Hematopoietic multipotent progenitor cell treated with erythropoietin and hydrocortisone succinate and interleukin-3 and kit ligand, for 4 days (in vitro differentiated cells): Measurements from ENCODE around the gene UQCRHL.
"Not testable (repeated sequence)": the region's sequence is repeated elsewhere in the genome, so short reads cannot be mapped to it uniquely, and the experiment has no call there.

Experiments
- DNase-seq: peaks from one replicate; pipeline ENCODE4 v3.0.0-alpha.2; 2015

UQCRHL gene

DNA sequence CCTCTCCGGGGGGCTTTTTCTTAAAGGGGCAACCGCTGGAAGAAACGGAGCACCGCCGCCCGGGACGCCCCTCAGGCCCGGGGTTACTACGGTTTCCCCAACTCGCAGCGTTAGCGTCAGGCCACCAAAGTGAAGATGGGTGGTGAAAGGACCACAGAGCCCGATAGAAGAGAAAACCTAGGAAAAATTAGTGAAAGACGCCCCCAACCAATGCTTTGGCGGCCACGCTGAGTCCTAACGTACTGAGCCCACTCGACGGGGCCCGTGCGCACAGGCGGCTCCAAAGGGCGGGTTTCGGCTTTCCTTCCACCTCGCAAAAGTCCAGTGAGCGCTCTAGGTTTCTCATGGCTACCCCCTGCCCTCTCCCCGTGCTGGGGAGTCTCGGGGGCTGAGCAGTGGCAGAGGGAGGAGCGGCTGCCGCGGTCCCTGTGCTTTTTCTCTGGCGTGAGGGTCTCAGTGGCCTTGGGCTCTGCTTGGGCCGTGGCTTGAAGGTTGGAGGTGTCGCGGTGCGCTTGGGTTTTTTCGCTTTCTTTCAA, 27.8 kb upstream of the UQCRHL start:
- peak; percentile 60 for DNase-seq

DNA sequence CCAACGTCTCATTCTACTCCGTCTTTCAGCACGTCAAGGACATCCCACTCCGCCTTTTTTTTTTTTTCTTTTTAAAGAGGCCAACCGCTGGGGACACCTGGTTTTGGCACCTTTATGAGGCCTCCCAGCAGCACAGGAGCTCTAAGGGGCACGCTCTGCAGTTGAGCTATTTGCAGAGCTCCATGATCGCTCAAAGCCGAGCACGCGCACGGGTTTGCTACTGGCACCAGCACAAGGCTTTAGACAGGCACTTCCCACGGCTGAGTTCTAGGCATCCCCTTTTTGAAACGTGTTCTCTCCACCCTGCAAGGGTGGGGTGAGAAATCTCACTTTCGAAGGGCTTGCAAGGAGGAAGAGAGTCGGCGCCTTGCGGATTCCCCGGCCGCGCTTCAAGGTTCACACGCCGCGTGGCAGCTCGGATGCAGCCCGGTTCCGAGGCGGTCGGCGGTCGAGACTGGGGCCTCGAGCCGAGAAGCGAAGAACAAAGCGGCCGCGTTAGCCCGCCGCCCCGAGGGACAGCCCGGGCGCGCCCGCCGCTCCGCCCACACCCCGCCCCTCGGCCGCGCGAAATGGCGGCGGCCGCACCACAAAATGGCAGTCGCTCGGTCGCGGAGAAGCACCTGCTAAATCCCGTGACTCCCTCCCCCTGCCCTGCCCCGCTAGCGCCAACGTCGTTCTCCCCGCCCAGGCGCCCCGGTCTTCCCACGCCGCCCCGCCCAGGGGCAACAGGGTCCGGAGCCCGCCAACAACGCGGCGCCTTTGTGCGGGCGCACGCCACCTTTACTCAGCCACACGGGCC, 27.2 kb upstream of the UQCRHL start:
- DNase-seq, result peak; percentile 96

DNA sequence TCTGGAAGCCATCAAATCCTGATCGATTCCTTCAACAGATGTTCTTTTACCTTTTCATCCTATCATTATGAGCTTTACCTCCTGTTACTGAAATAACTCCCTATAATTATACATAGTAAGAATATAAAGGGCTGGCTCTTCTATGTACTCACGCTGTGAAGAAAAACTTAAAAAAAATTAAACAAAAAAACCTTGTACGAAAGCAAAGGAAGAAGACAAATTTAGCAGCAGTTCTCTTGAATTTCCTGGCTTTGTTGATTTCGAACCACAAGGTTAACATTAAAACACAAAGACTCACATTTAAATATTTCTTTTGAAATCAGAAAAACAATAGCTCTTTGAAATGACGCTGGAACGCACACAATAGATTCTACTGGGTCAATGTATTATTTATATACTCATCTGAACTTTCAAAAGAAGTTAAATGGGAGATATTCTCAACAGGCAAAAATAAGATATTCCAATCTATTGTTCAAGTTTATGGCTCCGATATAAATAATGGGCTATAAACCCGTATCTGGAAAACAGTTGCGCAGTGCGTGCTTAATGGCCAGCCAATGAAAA, 26.5 kb upstream of the UQCRHL start:
- peak; percentile 10 for DNase-seq

DNA sequence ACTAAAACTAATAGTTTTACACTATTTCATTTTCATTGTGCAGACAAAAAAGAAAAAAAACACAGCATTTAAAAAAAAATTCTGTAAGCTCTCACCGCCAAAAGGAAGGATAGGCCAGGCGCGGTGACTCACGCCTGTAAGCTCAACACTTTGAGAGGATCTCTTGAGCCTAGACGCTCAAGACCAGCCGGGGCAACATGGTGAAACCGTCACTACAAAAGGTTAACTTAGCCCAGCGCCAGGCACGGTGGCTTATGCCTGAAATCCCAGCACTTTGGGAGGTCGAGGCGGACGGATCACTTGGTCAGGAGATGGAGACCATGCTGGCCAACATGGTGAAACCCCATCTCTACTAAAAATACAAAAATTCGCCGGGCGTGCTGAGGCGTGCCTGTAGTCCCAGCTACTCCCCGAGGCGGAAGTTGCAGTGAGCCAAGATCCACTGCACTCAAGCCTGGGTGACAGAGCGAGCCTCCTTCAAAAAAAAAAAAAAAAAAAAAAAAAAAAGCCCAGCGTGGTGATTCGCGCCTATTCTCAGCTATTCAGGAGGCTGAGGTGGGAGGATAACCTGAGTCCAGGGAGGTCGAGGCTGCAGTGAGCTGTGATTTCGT, 25.7 kb upstream of the UQCRHL start:
- DNase-seq, result peak; percentile 45

DNA sequence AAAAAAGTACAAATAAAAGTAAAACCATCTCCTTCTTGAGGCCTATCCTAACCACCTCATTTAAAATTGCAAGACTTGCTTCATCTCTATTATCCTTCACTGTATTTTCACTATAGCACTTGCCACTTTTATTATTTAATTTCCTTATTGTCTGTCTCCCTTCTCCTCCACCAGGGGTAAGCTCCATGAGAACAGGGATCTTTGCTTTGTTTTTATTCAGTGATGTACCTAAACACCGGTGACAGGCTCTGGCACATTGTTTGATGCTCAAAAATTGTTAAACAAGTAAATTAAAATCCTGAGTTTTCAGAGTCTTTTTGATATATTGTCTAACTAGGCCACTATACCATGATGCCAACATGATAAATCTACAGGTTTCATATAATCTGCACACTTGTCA, 22.8 kb upstream of the UQCRHL start:
- DNase-seq, result peak; percentile 27

DNA sequence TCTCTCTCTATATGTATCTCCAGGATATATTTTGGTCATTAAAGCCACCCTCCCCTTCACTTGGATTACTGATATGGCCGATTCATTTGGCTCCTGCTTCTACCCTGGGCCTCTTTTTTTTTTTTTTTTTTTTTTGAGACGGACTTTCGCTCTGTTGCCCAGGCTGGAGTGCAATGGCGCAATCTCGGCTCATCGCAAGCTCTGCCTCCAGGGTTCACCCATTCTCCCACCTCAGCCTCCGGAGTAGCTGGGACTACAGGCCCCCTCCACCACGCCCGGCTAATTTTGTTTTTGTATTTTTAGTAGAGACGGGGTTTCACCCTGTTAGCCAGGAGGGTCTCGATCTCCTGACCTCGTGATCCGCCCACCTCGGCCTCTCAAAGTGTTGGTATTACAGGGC, 21.5 kb upstream of the UQCRHL start:
- DNase-seq, result not testable (repeated sequence)

DNA sequence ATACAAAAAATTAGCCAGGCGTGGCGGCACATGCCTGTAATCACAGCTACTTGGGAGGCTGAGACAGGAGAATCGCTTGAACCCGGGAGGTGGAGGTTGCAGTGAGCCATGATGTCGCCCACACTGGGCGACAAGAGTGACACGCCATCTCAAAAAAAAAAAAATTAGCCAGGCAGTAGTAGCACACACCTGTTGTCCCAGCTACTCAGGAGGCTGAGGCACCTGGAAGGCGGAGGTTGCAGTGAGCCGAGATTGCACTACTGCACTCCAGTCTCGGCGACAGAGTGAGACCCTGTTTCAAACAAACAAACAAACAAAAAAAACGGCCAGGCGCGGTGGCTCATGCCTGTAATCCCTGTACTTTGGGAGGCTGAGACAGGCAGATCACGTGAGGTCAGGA, 20.1 kb upstream of the UQCRHL start:
- not testable (repeated sequence) for DNase-seq

DNA sequence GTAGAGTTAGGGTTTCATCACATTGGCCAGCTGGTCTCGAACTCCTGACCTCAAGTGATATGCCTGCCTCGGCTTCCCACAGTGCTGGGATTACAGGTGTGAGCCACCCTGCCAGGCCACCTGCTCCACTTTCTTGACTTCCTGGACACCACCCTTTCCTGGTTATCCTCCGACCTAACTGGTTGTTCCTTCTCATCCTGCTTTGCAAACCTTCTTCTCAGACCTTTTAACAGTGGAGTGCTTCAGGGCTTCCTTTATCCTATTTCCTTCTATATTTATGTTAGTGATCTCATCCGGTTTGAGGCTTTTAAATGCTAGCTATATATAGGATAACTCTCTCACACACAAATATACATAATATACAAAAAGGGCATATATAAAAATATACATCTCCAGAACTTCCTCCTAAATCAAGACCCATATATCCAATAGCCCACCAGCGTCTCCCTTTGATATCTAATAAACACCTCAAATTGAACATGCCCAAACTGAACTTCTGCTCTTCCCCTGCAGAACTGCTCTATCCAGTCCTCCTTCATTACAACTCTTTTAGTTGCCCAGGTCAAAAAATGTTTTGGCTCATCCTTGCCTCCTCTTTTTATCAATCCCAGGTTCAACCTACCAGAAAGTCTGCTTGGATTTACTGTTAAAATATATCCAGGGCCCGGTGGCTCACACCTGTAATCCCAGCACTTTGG, 19.5 kb upstream of the UQCRHL start:
- DNase-seq, result no peak

DNA sequence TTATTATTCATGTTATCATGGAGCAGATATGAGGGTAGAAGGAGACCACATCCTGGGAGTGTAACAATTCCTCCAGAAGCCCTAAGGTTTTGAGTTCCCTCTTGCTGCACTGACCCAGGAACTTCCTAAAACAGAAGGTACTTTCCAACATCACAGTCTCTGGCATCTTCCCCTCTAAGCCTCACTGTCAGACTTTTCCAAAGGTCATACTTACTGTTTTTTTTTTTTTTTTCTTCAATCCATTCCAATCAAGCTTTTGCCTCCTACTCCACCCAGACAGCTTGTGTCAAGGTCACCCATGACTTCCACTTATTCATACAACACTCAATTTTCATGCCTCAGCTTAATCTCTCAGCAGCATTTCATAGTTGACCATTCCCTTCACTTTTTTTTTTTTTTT, 18.4 kb upstream of the UQCRHL start:
- DNase-seq, result no peak

DNA sequence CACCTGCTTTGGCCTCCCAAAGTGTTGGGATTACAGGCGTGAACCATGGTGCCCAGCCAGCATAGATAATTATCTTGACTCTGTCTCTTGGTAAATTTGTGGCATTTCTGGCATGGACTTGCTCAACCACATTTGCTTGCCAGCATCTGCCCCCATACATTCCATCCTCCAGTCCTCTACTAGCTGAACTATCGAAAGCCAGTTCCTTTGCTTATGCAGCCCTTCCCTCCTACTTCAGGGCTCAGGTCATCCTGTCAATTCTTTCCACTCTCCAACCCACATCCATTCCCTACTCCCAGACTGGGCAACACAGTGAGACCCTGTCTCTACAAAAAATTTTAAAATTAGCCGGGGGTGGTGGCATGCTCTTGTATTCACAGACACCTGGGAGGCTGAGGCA, 13.0 kb upstream of the UQCRHL start:
- DNase-seq, result no peak

DNA sequence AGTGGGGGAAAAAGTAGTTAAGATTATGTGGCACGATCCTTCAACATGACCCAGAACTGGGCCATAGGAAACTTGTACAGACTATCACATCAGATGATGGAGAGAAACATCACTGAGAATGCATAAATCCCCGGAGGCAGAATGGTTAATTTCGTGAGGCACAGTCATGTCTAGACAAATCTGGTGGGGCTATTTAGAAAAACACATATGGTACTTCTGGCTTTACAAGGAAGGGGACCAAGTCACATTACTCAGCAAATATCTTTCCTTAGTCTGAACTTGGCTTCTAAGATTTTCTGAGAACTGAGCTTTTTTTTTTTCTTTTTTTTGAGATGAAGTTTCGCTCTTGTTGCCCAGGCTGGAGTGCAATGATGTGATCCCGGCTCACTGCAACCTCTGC, 9.2 kb upstream of the UQCRHL start:
- no peak for DNase-seq

DNA sequence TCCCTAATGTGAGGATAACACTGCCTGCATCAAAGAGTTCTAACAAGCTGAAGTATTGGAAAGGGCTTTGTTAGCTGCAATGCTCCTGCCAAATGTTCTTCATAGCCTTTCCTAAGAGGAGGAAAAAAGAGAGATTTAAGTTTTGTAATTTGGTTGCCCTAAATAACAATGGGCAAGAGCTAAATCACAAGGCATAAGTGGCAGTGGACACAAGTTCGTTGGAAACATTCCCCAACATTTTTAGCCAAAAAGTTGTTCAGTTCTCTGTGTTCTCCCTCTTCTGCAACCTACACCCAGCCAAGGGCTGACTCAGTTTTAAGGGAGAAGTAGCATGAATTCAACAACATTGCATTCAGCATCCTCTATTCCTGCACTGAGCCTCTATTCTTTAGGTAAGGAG, 2.6 kb upstream of the UQCRHL start:
- DNase-seq, result no peak

DNA sequence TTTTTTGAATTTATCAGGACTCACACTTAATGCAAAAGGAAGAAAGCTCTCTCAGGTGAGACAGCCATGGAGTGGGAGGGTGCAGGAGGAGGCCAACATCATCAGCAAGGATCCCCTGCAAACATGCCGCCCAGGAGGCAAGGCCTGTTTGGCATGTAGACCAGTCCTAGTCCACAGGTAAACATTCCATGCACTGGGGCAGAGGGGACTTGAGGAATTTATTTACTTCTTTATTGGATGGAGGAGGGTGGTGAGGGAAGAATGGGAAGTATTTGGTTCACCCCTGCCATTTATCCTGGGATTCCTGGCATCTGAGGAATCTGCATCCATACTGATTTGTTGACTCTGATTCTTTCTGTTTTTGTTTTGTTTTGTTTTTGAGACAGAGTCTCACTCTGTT, 1.5 kb upstream of the UQCRHL start:
- DNase-seq, result no peak

DNA sequence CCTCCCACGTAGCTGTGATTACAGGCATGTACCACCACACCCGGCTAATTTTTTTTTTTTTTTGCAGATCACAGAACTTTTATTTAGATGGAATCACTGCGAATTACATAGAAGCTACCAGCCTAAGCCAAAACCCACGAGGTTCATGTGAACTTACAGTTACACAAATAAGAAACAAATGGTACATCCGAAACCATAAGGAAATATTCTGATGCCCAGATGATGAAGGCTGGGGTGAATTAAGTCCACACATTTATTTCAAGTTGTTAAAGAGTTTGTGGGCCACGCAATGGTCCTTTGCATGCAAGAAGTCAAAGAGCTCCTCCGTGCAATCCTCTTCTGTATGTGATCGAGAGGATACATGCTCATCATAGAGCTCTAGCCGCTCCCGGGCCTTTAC, 328 bp downstream of the UQCRHL start:
- DNase-seq, result no peak

DNA sequence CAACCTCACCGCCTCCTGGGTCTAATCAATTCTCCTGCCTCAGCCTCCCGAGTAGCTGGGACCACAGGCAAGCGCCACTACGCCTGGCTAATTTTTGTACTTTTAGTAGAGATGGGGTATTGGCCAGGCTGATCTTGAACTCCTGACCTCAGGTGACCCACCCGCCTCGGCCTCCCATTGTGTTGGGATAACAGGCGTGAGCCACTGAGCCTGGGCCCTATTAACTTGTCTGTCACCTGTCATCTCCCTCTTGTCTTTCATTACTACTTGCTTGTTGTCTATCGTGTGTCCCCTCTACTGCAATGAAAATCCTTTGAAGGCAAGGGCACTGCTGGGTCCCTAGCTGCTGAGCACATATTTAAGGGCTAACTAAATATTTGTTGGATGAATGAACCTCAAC, 3.4 kb downstream of the UQCRHL start:
- DNase-seq, result no peak

DNA sequence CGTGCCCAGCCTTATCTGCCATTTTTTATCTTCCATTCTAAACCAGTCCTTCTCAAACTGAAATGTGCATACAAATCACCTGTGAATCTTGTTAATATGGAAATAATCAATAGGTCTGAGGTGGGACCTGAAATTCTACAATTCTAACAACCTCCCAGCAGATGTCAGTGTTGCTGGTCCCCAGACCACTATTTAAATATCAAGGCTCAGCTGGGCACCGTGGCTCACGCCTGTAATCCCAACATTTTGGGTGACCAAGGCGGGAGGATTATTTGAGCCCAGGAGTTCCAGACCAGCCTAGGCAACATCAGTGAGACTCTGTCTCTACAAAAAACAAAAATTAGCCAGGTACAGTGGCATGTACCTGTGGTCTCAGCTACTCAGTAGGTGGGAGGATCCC, 4.1 kb downstream of the UQCRHL start:
- peak; percentile 66 for DNase-seq

DNA sequence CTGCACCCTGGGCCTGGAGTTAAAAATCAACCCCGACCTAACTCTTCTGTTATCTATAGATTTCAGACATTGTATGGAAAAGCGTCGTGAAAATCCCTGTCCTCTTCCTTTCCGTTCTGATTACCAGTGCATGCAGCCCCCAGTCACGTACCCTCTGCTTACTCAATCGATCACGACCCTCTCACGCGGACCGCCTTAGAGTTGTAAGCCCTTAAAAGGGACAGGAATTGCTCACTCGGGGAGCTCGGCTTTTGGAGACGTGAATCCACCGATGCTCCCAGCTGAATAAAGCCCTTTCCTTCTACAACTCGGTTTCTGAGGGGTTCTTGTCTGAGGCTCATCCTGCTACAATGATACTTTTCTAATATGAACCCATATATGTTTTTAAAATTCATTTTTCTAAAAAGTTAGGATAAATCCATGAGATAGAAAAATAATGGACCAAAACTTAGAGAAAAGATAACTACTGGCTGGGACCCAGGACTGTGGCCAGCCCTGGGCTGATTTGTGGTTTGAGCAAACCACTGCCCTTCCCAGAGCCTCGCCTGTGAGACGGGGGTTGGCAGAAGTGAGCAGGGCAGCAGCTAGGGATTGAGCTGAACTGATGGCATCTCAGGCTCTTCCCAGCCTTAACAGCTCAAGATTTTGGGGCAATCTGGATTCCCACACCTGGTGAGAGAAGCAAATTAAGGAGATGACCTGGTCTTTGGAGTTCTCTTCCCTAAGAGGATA, 5.0 kb downstream of the UQCRHL start:
- peak; percentile 73 for DNase-seq

DNA sequence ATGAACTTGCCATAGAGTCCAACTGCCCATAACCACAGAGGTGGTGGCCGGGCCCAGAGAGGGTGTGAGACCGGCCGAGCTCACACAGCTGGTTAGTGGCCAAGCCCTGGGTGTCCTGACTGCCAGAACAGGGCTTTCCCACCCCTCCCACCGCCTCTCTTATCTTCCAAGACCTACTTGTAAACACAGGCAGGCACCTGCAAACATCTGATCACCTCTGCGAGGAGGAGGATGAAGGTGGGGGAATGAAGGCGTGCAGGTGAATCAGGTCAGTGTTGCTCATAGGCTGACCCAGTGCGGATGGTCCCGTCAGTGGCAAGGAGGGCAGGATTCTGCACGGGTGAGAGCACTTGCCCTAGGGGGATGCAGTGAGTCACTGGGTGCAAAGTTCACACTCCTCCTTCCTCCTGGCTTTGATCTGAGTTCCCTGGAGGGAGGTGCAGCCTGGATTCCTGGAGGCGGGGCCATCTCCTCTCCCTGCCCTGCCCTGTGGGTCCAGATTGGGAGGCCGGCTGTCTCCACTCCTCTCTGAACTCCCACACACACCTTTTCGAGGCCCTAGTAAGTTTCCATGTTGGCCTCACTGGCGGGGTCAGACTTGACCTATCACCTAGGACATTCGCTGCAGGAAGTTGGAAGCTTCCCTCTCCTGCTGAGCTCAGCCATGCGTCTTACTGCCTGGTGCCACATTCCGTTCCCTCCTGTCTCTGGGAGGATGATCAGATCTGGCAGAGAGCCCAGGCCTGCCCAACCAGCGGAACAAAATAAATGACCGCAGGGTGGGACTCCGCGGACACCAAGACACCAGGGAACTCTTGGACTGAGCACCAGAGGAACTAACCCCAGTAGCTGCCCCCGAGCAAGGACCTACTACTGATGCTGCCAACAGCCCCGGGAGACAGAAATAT, 7.3 kb downstream of the UQCRHL start:
- DNase-seq, result no peak

DNA sequence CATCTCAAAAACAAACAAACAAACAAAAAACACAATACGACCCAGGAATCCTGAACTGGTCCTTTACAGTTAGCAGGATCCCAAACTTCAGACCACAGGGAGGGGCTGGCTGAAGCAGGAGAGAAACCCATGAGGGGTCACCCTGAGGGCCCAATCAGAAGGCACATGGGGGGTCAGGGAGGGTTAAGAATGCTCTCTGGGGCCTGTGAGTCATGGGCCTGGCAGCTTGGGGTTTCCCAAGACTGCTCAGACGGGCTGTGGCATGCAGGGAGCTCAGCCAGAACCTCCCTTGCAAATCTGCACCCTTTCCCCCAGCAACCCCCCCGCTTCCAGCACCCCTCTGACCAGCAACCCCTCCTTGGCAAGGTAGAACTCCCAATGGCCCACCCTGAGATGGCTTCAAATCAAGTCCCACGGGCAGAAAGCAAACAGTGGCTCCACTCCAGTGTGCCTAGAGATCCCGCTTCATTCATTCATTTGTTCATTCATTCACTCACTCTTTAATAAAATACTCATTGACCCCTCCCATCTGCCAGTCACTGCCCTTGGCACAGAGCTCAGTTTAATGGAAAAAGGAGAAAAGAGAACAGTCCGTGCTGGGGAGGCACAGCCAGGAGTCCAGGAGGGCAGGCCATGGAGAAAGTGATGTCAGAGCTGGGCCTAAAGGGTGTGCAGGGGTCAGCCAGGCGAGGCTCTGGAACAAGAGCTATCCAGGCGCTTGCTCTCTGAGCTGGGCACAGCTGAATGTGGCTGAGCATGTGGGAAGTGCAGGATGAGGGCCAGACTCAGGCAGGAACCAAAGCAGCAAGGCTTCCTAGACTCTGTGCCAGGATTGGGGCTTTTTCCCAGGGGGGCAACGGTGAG, 8.2 kb downstream of the UQCRHL start:
- DNase-seq, result no peak

DNA sequence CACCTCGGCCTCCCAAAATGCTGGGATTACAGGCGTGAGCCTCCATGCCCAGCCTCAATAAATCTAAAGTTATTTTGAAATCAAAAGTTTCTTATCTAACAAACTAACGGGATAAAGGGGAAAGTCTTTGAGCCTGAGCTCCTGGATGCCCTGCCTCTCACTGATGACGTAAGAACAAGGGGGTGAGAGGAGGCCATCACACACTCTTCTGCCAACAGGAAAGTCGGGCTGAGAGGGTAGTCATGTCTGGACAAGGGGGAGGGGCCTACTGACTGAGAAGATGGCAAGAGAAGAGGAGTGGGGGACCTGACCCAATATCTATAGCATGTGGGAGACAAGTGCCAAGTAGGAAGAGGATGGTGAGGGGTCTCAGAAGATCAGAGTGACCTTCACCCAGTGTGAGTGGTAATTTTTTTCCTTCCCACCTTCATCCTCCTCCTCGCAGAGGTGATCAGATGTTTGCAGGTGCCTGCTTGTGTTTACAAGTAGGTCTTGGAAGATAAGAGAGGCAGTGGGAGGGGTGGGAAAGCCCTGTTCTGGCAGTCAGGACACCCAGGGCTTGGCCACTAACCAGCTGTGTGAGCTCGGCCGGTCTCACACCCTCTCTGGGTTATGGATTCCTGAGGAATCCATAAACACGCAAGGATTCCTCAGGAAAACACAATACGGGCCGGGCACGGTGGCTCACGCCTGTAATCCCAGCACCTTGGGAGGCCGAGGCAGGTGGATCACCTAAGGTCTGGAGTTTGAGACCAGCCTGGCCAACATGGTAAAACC, 9.6 kb downstream of the UQCRHL start:
- DNase-seq, result no peak
